T-helper 1 cell (primary cell): ENCODE data around the gene KCNQ2.

ENCODE experiments used
- DNase-seq, 5 donors: peaks; one replicate each; pipeline ENCODE4 v3.0.0-alpha.2; 2012 to 2020

The KCNQ2 gene

GRCh38 chr20:63351811-63352591, 120.5 kb downstream of the KCNQ2 start:
- no peak for DNase-seq

- no peak for DNase-seq
Observed at GRCh38 chr20:63351326-63351700, 121.1 kb downstream of the KCNQ2 start.

GRCh38 chr20:63350597-63351325, 121.7 kb downstream of the KCNQ2 start:
- no peak for DNase-seq
